Muscle of back (tissue), 11 donors: ENCODE measurements around the gene PDE6D. TPM values are rescaled to one million over a fixed set of nuclear protein-coding genes. Genes with fewer than 3 reads are reported as not detected.
A peak's percentile ranks its signal among the peaks of the same experiment; 100 is the strongest.
"Not testable (repeated sequence)": the region's sequence is repeated elsewhere in the genome, so short reads cannot be mapped to it uniquely, and the experiment has no call there.

Source experiments
- DNase-seq, 3 donors: peaks; one replicate each; pipeline versions ENCODE4 v3.0.0 to v3.0.0-alpha.2; 2013
- polyA plus RNA-seq, 10 donors: library from polyadenylated mRNA; unstranded; fragments of 120-200 nt; gene quantifications; one replicate each; pipeline ENCODE4 v1.2.1, GENCODE V29; 2013; ENCODE audit not compliant: insufficient read length in 10 of 10

PDE6D gene
- polyA plus RNA-seq, 10 donors = 16.4 to 23.8 (median 19.5) TPM

- DNase-seq = no peak
These were observed 58.3 kb downstream of the PDE6D start for GRCh38 chr2:231722721-231723307.

- no peak for DNase-seq
These were observed 59.8 kb downstream of the PDE6D start for GRCh38 chr2:231720987-231721966.

GRCh38 chr2:231720292-231720986, 60.6 kb downstream of the PDE6D start:
- no peak for DNase-seq

GRCh38 chr2:231718799-231719198, 62.3 kb downstream of the PDE6D start:
- DNase-seq = no peak

- peak in 1 of 3 donors; percentile 55 for DNase-seq
These were observed 63.6 kb downstream of the PDE6D start for GRCh38 chr2:231717281-231718171.

- DNase-seq = no peak
These were observed 64.3 kb downstream of the PDE6D start for GRCh38 chr2:231716666-231717280.

GRCh38 chr2:231715988-231716616, 65.0 kb downstream of the PDE6D start:
- DNase-seq = peak in 1 of 3 donors; percentile 28

GRCh38 chr2:231715499-231715837, 65.6 kb downstream of the PDE6D start:
- DNase-seq = no peak

- peak; percentile 51 to 82 (median 69) for DNase-seq
These were observed 66.2 kb downstream of the PDE6D start for GRCh38 chr2:231714639-231715498.

- DNase-seq = peak; percentile 77 to 88 (median 80)
These were observed 67.1 kb downstream of the PDE6D start for GRCh38 chr2:231713730-231714638.

GRCh38 chr2:231713406-231713729, 67.7 kb downstream of the PDE6D start:
- DNase-seq = not testable (repeated sequence)

- DNase-seq = not testable (repeated sequence)
These were observed 68.5 kb downstream of the PDE6D start for GRCh38 chr2:231712451-231713021.

- DNase-seq = no peak
These were observed 69.2 kb downstream of the PDE6D start for GRCh38 chr2:231711677-231712450.

- peak in 2 of 3 donors; percentile 23 to 65 for DNase-seq
These were observed 70.0 kb downstream of the PDE6D start for GRCh38 chr2:231710799-231711676.

- peak; percentile 86 to 93 (median 93) for DNase-seq
These were observed 70.9 kb downstream of the PDE6D start for GRCh38 chr2:231709981-231710798.
